ENCODE measurements around the gene GTSE1. TPM values are rescaled to one million over a fixed set of nuclear protein-coding genes. Genes with fewer than 3 reads are reported as not detected.
A peak's percentile ranks its signal among the peaks of the same experiment; 100 is the strongest.

The GTSE1 gene
- total RNA-seq, 1 donor from 2014 or later, result 0.26 TPM

- DNase-seq (ENCODE audit: low read depth), result no peak
- peaks cover 21% of the 10 kb centered on the region for H3K36me3 ChIP-seq (ENCODE audit: control insufficient read depth, insufficient read depth, low read length)
- no peak for FAIRE-seq
- no peak for TF ChIP-seq CTCF (IDR thresholded peaks at IDR 0.05; ENCODE audit: insufficient read depth, low read length, severe bottlenecking)
- no peak overlapping the region for H3K4me3 ChIP-seq (ENCODE audit: low read depth, low read length)
- H3K27me3 ChIP-seq (ENCODE audit: control insufficient read depth, insufficient read depth, low read length), result no peaks in the 10 kb centered on the region
Measured at GRCh38 chr22:46339956-46340355, 43.3 kb downstream of the GTSE1 start.

- DNase-seq (ENCODE audit: low read depth), result no peak
- no peak for TF ChIP-seq CTCF (IDR thresholded peaks at IDR 0.05; ENCODE audit: insufficient read depth, low read length, severe bottlenecking)
- H3K4me3 ChIP-seq (ENCODE audit: low read depth, low read length), result no peak overlapping the region
- H3K36me3 ChIP-seq (ENCODE audit: control insufficient read depth, insufficient read depth, low read length), result peaks cover 21% of the 10 kb centered on the region
- FAIRE-seq, result no peak
- H3K27me3 ChIP-seq (ENCODE audit: control insufficient read depth, insufficient read depth, low read length), result no peaks in the 10 kb centered on the region
Measured at GRCh38 chr22:46340676-46341075, 44.0 kb downstream of the GTSE1 start.

GRCh38 chr22:46346680-46347405 is 50.2 kb downstream of the GTSE1 start:
- H3K4me3 ChIP-seq (ENCODE audit: low read depth, low read length), result no peak overlapping the region
- no peak for TF ChIP-seq CTCF (IDR thresholded peaks at IDR 0.05; ENCODE audit: insufficient read depth, low read length, severe bottlenecking)
- H3K27me3 ChIP-seq (ENCODE audit: control insufficient read depth, insufficient read depth, low read length), result no peaks in the 10 kb centered on the region
- peaks cover 35% of the 10 kb centered on the region for H3K36me3 ChIP-seq (ENCODE audit: control insufficient read depth, insufficient read depth, low read length)
- FAIRE-seq (peak; percentile 66), DNase-seq (ENCODE audit: low read depth) (no peak)

GRCh38 chr22:46347646-46348045 is 51.0 kb downstream of the GTSE1 start:
- DNase-seq (ENCODE audit: low read depth) (no peak), FAIRE-seq (no peak)
- peaks cover 40% of the 10 kb centered on the region for H3K36me3 ChIP-seq (ENCODE audit: control insufficient read depth, insufficient read depth, low read length)
- H3K27me3 ChIP-seq (ENCODE audit: control insufficient read depth, insufficient read depth, low read length), result no peaks in the 10 kb centered on the region
- no peak for TF ChIP-seq CTCF (IDR thresholded peaks at IDR 0.05; ENCODE audit: insufficient read depth, low read length, severe bottlenecking)
- H3K4me3 ChIP-seq (ENCODE audit: low read depth, low read length), result no peak overlapping the region

GRCh38 chr22:46348099-46348695 is 51.5 kb downstream of the GTSE1 start:
- TF ChIP-seq CTCF (IDR thresholded peaks at IDR 0.05; ENCODE audit: insufficient read depth, low read length, severe bottlenecking), result no peak

More at GRCh38 chr22:46348099-46348695, 51.5 kb downstream of the GTSE1 start:
- FAIRE-seq (no peak), DNase-seq (ENCODE audit: low read depth) (no peak)
- H3K27me3 ChIP-seq (ENCODE audit: control insufficient read depth, insufficient read depth, low read length), result no peaks in the 10 kb centered on the region
- H3K4me3 ChIP-seq (ENCODE audit: low read depth, low read length), result no peak overlapping the region
- peaks cover 41% of the 10 kb centered on the region for H3K36me3 ChIP-seq (ENCODE audit: control insufficient read depth, insufficient read depth, low read length)
